DND-41 (cell line): Measurements from ENCODE around the gene CAPN15.
"Not testable (repeated sequence)": the region's sequence is repeated elsewhere in the genome, so short reads cannot be mapped to it uniquely, and the experiment has no call there.

Experiments
- ATAC-seq: fragments of 200-7000 bp; cut with Tn5 transposase; 3 replicates; pipeline ENCODE4 v1.9.1; 2021; ENCODE audit warnings: low read depth; ENCODE audit not compliant: insufficient read depth
- DNase-seq: peaks from one replicate; pipeline ENCODE4 v3.0.0-alpha.2; 2020
- H2AFZ ChIP-seq: 2 replicates; pipeline ENCODE4 v1.6.0; 2012; ENCODE audit warnings: low read depth, low read length
- H3K27ac ChIP-seq: 2 replicates; pipeline ENCODE4 v1.5.1; 2012; ENCODE audit warnings: low read length, inconsistent platforms
- H3K27me3 ChIP-seq: fragments of 200-600 bp; sonication (generic); 2 replicates; pipeline ENCODE4 v1.6.0; 2012; ENCODE audit warnings: low read length, mild to moderate bottlenecking, inconsistent platforms; ENCODE audit not compliant: insufficient read depth, poor library complexity
- H3K36me3 ChIP-seq: 2 replicates; pipeline ENCODE4 v1.5.1; 2012; ENCODE audit warnings: low read length, inconsistent platforms; ENCODE audit not compliant: insufficient read depth
- H3K4me1 ChIP-seq: 2 replicates; pipeline ENCODE4 v1.5.1; 2012; ENCODE audit warnings: mild to moderate bottlenecking, low read length; ENCODE audit not compliant: insufficient read depth
- H3K4me2 ChIP-seq: 2 replicates; pipeline ENCODE4 v1.6.0; 2012; ENCODE audit warnings: mild to moderate bottlenecking, moderate library complexity, low read length, inconsistent platforms; ENCODE audit not compliant: insufficient read depth
- H3K4me3 ChIP-seq, 2 experiments: fragments of 200-600 bp in 1 of 2; shearing (Covaris generic) in 1 of 2; 2 replicates each; pipeline ENCODE4 v1.5.1; 2012 to 2016; ENCODE audit warnings: inconsistent platforms in 2 of 2, low read length in 2 of 2, mild to moderate bottlenecking in 2 of 2, low read depth in 1 of 2, moderate library complexity in 1 of 2
- H3K79me2 ChIP-seq: 2 replicates; pipeline ENCODE4 v1.6.0; 2012; ENCODE audit warnings: low read length, inconsistent platforms; ENCODE audit not compliant: insufficient read depth
- H3K9ac ChIP-seq: 2 replicates; pipeline ENCODE4 v1.6.0; 2012; ENCODE audit warnings: low read depth, mild to moderate bottlenecking, inconsistent platforms, low read length, moderate library complexity
- H3K9me3 ChIP-seq: 2 replicates; pipeline ENCODE4 v1.5.1; 2012; ENCODE audit warnings: low read length, moderate library complexity, mild to moderate bottlenecking, inconsistent platforms; ENCODE audit not compliant: insufficient read depth, severe bottlenecking
- H4K20me1 ChIP-seq: 2 replicates; pipeline ENCODE4 v1.6.0; 2012; ENCODE audit warnings: low read length; ENCODE audit not compliant: insufficient read depth
- EZH2 ChIP-seq: IDR thresholded peaks from 3 replicates; pipeline ENCODE4 v1.6.1; 2012; ENCODE audit warnings: borderline replicate concordance, low read depth, mild to moderate bottlenecking, moderate library complexity, low read length, inconsistent platforms; ENCODE audit not compliant: severe bottlenecking
- TF ChIP-seq, protein P1 (sequence below): IDR thresholded peaks from 2 replicates; pipeline ENCODE4 v1.5.1; 2012; ENCODE audit warnings: borderline replicate concordance, low read length, moderate library complexity, mild to moderate bottlenecking; ENCODE audit not compliant: poor library complexity, severe bottlenecking; ENCODE audit errors: extremely low read depth

Gene CAPN15

DNA sequence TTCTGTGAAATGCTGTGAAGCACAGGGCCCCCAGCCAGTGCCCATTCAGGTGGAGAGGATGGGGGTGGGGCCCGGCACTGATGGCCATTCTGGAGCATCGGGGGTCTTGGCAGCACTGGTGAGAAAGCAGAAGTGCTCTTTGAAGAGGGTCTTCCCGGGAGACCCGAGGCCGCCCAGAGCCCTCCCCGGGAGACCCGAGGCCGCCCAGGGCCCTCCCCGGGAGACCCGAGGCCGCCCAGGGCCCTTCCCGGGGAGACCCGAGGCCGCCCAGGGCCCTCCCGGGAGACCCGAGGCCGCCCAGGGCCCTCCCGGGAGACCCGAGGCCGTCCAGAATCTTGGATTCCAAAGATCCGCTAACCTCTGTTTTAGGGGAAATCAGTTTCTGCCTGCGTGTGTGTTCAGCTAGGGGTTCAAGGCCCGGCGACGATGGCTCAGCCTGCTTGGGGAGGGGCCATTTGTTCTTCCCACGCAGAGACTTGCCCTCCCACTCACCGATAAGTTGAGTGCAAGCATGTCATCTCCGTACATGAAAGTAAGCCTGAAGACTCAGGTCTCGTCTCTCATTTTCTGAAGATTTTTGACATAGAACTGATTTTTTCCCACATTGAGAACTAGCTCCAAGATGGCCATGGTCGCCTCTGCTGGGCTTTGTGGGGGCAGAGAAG, 35.2 kb upstream of the CAPN15 start:
- H3K36me3 ChIP-seq = peaks cover 67% of the 10 kb centered on the region
- H3K9me3 ChIP-seq = no peaks in the 10 kb centered on the region
- ATAC-seq (no peak), DNase-seq (no peak)
- no peak overlapping the region for H3K4me2 ChIP-seq
- no peak overlapping the region for H2AFZ ChIP-seq
- H3K27me3 ChIP-seq = no peaks in the 10 kb centered on the region
- 0 out of 2 replicates have a peak, but pooled peaks cover 11% of the 10 kb centered on the region for H4K20me1 ChIP-seq
- no peak overlapping the region for H3K9ac ChIP-seq
- no peak overlapping the region for H3K4me3 ChIP-seq
- H3K27ac ChIP-seq = no peak overlapping the region
- H3K79me2 ChIP-seq = no peaks in the 10 kb centered on the region
- no peaks in the 10 kb centered on the region for H3K4me1 ChIP-seq
- no peak for TF ChIP-seq EZH2
- TF ChIP-seq, protein P1, sequence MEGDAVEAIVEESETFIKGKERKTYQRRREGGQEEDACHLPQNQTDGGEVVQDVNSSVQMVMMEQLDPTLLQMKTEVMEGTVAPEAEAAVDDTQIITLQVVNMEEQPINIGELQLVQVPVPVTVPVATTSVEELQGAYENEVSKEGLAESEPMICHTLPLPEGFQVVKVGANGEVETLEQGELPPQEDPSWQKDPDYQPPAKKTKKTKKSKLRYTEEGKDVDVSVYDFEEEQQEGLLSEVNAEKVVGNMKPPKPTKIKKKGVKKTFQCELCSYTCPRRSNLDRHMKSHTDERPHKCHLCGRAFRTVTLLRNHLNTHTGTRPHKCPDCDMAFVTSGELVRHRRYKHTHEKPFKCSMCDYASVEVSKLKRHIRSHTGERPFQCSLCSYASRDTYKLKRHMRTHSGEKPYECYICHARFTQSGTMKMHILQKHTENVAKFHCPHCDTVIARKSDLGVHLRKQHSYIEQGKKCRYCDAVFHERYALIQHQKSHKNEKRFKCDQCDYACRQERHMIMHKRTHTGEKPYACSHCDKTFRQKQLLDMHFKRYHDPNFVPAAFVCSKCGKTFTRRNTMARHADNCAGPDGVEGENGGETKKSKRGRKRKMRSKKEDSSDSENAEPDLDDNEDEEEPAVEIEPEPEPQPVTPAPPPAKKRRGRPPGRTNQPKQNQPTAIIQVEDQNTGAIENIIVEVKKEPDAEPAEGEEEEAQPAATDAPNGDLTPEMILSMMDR = no peak

DNA sequence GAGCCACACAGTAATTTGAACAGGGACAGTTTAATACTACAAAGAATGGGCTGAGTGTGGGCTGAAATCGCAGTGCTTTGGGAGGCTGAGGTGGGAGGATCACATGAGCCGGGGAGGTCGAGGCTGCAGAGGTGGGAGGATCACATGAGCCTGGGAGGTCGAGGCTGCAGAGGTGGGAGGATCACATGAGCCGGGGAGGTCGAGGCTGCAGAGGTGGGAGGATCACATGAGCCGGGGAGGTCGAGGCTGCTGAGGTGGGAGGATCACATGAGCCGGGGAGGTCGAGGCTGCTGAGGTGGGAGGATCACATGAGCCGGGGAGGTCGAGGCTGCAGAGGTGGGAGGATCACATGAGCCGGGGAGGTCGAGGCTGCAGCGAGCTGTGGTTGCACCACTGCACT, 32.8 kb upstream of the CAPN15 start:
- not testable (repeated sequence) for ATAC-seq, H3K27ac ChIP-seq, H3K4me3 ChIP-seq, H3K4me2 ChIP-seq, H3K9me3 ChIP-seq, DNase-seq, H3K4me1 ChIP-seq, H3K27me3 ChIP-seq, H2AFZ ChIP-seq, H3K79me2 ChIP-seq, H3K9ac ChIP-seq
- 0 out of 2 replicates have a peak, but pooled peaks cover 11% of the 10 kb centered on the region for H4K20me1 ChIP-seq
- H3K36me3 ChIP-seq = peaks cover 67% of the 10 kb centered on the region

DNA sequence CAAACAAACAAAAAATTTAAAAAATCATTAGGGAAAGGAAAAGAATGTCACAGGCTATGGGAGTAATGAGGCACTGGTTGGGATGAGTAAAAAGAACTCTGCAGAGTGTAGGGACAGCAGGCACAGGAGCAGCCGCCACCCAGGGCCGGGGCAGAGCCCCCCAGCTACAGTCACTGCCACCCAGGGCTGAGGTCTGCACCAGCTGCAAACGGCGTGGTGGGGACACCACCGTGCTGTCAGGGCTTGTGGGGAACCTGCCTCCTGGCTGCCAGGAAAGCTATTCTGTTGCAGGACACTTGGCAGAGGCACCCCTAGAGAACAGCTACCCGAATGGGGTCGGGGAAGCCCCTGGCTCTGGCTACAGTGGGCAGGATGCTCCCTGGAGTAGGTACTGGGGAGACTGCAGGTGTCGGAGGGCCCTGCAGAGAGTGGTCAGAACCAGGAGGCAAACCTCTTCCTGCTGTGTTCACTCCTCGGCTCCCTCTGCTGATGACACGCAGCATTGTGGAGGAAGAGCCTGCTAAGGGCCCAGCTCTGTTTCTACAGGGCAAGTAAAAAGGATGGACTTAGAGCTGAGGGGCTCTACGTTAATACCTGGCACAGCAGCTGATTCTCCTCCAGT, 32.3 kb upstream of the CAPN15 start:
- H3K27me3 ChIP-seq = no peaks in the 10 kb centered on the region
- no peak overlapping the region for H3K9ac ChIP-seq
- no peaks in the 10 kb centered on the region for H3K9me3 ChIP-seq
- DNase-seq (peak; percentile 49), ATAC-seq (peak; percentile 75)
- H3K4me2 ChIP-seq = no peak overlapping the region
- H4K20me1 ChIP-seq = 0 out of 2 replicates have a peak, but pooled peaks cover 15% of the 10 kb centered on the region
- no peak overlapping the region for H2AFZ ChIP-seq
- peaks cover 62% of the 10 kb centered on the region for H3K36me3 ChIP-seq
- H3K79me2 ChIP-seq = no peaks in the 10 kb centered on the region
- TF ChIP-seq EZH2 = no peak
- TF ChIP-seq, protein P1 = peak; percentile 68
- H3K4me3 ChIP-seq = no peak overlapping the region
- H3K27ac ChIP-seq = no peak overlapping the region
- H3K4me1 ChIP-seq = no peaks in the 10 kb centered on the region

DNA sequence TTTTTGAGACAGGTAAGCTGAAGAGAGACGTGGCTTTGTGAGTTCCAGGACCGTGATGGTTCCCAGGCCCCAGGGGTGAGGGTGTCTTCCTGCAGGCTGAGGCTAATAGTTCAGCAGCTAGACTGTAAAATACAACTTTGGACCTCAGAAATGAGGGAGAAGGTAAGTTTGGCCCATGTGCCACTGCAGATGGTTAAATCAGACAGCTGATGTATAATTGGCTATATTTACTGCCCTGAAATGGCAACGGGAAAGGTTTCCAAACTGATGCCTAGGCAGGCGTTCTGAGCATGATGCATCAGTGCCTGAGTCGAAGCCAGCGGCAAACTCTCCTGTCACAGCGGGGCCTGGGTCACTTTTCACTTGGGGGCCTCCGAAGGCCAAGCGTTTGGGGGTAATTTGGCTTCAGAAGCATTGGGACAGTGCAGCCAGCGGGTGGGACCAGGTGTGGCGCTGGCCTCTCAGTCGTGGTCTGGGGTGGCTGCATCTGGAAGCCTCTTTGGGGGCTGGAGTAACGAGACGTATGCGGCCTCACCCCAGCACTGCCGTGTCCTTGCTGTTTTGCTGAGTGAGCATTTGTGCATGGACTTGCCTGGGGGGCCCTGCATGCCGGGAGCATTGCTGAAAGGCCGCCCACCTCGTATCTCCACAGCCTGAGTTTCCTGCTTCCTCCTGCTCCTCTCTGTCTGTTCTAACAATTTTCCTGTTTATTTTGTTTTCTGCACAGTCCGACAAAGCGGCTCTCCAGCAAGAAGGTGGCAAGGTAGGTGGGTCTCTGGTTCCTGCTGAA, 31.2 kb upstream of the CAPN15 start:
- Histone ChIP-seq H3K4me2 (no peak overlapping the region), H2AFZ (no peak overlapping the region), H3K9ac (no peak overlapping the region), H3K9me3 (no peaks in the 10 kb centered on the region), H3K4me3 (no peak overlapping the region), H3K27me3 (no peaks in the 10 kb centered on the region), H3K4me1 (no peaks in the 10 kb centered on the region), H3K36me3 (peaks cover 51% of the 10 kb centered on the region), H4K20me1 (0 out of 2 replicates have a peak, but pooled peaks cover 15% of the 10 kb centered on the region), H3K79me2 (no peaks in the 10 kb centered on the region), H3K27ac (no peak overlapping the region)
- ATAC-seq = no peak
- TF ChIP-seq, protein P1 = no peak
- no peak for TF ChIP-seq EZH2
- DNase-seq = no peak
